MCF 10A (cell line): Measurements from ENCODE around the gene IMPG2. TPM values are rescaled to one million over a fixed set of nuclear protein-coding genes. Genes with fewer than 3 reads are reported as not detected.
A peak's percentile ranks its signal among the peaks of the same experiment; 100 is the strongest.

Experiments used
- BruUV-seq: library from RNA; stranded (reverse); fragments of 400-500 nt; replicated peaks from 2 replicates; lab custom pipeline; 2021; lab: Mats Ljungman, UMichigan
- CTCF ChIA-PET: fragments of 300-600 bp; sonication (Branson Sonifier 250); formaldehyde crosslinking; extraction: SDS; loops from one replicate; lab custom pipeline; 2021; ENCODE audit warnings: antibody characterized with exemption, inconsistent platforms; lab: Yijun Ruan, JAX
- POLR2A ChIA-PET: fragments of 300-600, 350-650 bp; sonication (Branson Sonifier 250); formaldehyde crosslinking; extraction: SDS; loops from one replicate; lab custom pipeline; 2020; ENCODE audit warnings: antibody characterized with exemption, inconsistent platforms; lab: Yijun Ruan, JAX
- DNase-seq: peaks from one replicate; pipeline ENCODE4 v3.0.0-alpha.2; 2018; ENCODE audit not compliant: unreplicated experiment
- H3K27ac Mint-ChIP-seq: one replicate; pipeline ENCODE4 v1.8.0; 2022; ENCODE audit warnings: mild to moderate bottlenecking, low read depth, mixed read lengths; ENCODE audit not compliant: unreplicated experiment
- H3K27me3 Mint-ChIP-seq: one replicate; pipeline ENCODE4 v1.8.0; 2022; ENCODE audit warnings: mixed read lengths; ENCODE audit not compliant: insufficient read depth, unreplicated experiment
- H3K36me3 Mint-ChIP-seq: one replicate; pipeline ENCODE4 v1.8.0; 2022; ENCODE audit warnings: mild to moderate bottlenecking, moderate library complexity, mixed read lengths; ENCODE audit not compliant: insufficient read depth, unreplicated experiment
- H3K4me1 Mint-ChIP-seq: one replicate; pipeline ENCODE4 v1.8.0; 2022; ENCODE audit warnings: mixed read lengths; ENCODE audit not compliant: insufficient read depth, unreplicated experiment
- H3K4me3 Mint-ChIP-seq: one replicate; pipeline ENCODE4 v1.8.0; 2022; ENCODE audit warnings: mild to moderate bottlenecking, moderate library complexity, mixed read lengths; ENCODE audit not compliant: unreplicated experiment
- H3K9me3 Mint-ChIP-seq: one replicate; pipeline ENCODE4 v1.8.0; 2022; ENCODE audit warnings: mixed read lengths; ENCODE audit not compliant: unreplicated experiment
- CTCF ChIP-seq: fragments of 200-600 bp; IDR thresholded peaks from one replicate; pipeline ENCODE4 v1.8.0; 2022; ENCODE audit warnings: antibody characterized with exemption, mild to moderate bottlenecking; ENCODE audit not compliant: unreplicated experiment
- intact Hi-C: fragments of 100-400 bp; cut with micrococcal nuclease; formaldehyde crosslinking; loops from 2 replicates; pipeline ENCODE4 v1.14.1; 2022
- total RNA-seq: library from RNA; stranded (reverse); gene quantifications from 2 replicates; pipeline ENCODE4 v1.2.3, GENCODE V29; 2022

The IMPG2 gene
- total RNA-seq, 1 experiment from 2014 or later: 0.26 TPM

- Mint-ChIP-seq H3K36me3 (no peaks in the 10 kb centered on the region), H3K4me1 (no peaks in the 10 kb centered on the region), H3K9me3 (no peaks in the 10 kb centered on the region), H3K27ac (no peak overlapping the region), H3K27me3 (no peaks in the 10 kb centered on the region), H3K4me3 (no peak overlapping the region)
- intact Hi-C loops: loop anchor here (10.0 kb wide), 1 partner anchor 182 kb away; no protein-coding TSS in a partner anchor
- POLR2A ChIA-PET: no interaction called here
- no peak for TF ChIP-seq CTCF
- CTCF ChIA-PET: interaction anchor here (0.6 to 0.9 kb wide), 2 partner anchors 131 to 309 kb away, joined by 4 read pairs; no protein-coding TSS in a partner anchor
- BruUV-seq: no TSS peak
- DNase-seq: no peak
Measured at GRCh38 chr3:101202640-101203039, 117.7 kb downstream of the IMPG2 start.

- ChIA-PET POLR2A (no interaction called here), CTCF (interaction anchor here (0.5 to 1.1 kb wide), 4 partner anchors 11 to 597 kb away, joined by 3 to 4 read pairs (median 3); no protein-coding TSS in a partner anchor)
- no peak for DNase-seq
- H3K36me3 Mint-ChIP-seq: no peaks in the 10 kb centered on the region
- H3K9me3 Mint-ChIP-seq: no peaks in the 10 kb centered on the region
- peaks cover 5% of the 10 kb centered on the region for H3K4me1 Mint-ChIP-seq
- H3K4me3 Mint-ChIP-seq: no peak overlapping the region
- TF ChIP-seq CTCF: no peak
- BruUV-seq: no TSS peak
- H3K27ac Mint-ChIP-seq: no peak overlapping the region
- intact Hi-C loops: loop anchor here (10.0 kb wide), 1 partner anchor 184 kb away; no protein-coding TSS in a partner anchor
- H3K27me3 Mint-ChIP-seq: no peaks in the 10 kb centered on the region
Measured at GRCh38 chr3:101200461-101200860, 119.9 kb downstream of the IMPG2 start.

- H3K27me3 Mint-ChIP-seq: no peaks in the 10 kb centered on the region
- no peak overlapping the region for H3K4me3 Mint-ChIP-seq
- no peaks in the 10 kb centered on the region for H3K36me3 Mint-ChIP-seq
- peak; percentile 72 for DNase-seq
- peak; percentile 81 for TF ChIP-seq CTCF
- ChIA-PET POLR2A (interaction anchor here (0.7 to 1.2 kb wide), 3 partner anchors 153 to 299 kb away, joined by 3 to 4 read pairs (median 3); no protein-coding TSS in a partner anchor), CTCF (interaction anchor here (0.6 to 3.1 kb wide), 49 partner anchors 8 to 824 kb away, joined by 3 to 37 read pairs (median 4); no protein-coding TSS in a partner anchor)
- peak overlapping the region; percentile 64 for H3K27ac Mint-ChIP-seq
- peaks cover 23% of the 10 kb centered on the region for H3K4me1 Mint-ChIP-seq
- peaks cover 7% of the 10 kb centered on the region for H3K9me3 Mint-ChIP-seq
- no TSS peak for BruUV-seq
- intact Hi-C loops: loop anchor here (1.0 to 10.0 kb wide), 8 partner anchors 123 to 733 kb away; no protein-coding TSS in a partner anchor
Measured at GRCh38 chr3:101195951-101196713, 124.2 kb downstream of the IMPG2 start.

GRCh38 chr3:101194392-101194791 lies 126.0 kb downstream of the IMPG2 start:
- no peak overlapping the region for H3K4me3 Mint-ChIP-seq
- H3K9me3 Mint-ChIP-seq: peaks cover 7% of the 10 kb centered on the region
- TF ChIP-seq CTCF: no peak
- H3K27me3 Mint-ChIP-seq: no peaks in the 10 kb centered on the region
- DNase-seq: no peak
- peak overlapping the region; percentile 49 for H3K27ac Mint-ChIP-seq
- POLR2A ChIA-PET: interaction anchor here (1.3 kb wide), 1 partner anchor 12 kb away, joined by 4 read pairs; no protein-coding TSS in a partner anchor
- intact Hi-C loops: loop anchor here (10.0 kb wide), 1 partner anchor 160 kb away; no protein-coding TSS in a partner anchor
- H3K36me3 Mint-ChIP-seq: no peaks in the 10 kb centered on the region
- BruUV-seq: no TSS peak
- H3K4me1 Mint-ChIP-seq: peaks cover 23% of the 10 kb centered on the region
- CTCF ChIA-PET: interaction anchor here (0.6 to 0.7 kb wide), 2 partner anchors 335 to 458 kb away, joined by 3 read pairs; no protein-coding TSS in a partner anchor
